B cell (primary cell): Measurements from ENCODE around the gene AMACR. TPM values are rescaled to one million over a fixed set of nuclear protein-coding genes. Genes with fewer than 3 reads are reported as not detected.

Experiments used
- ATAC-seq: fragments of 200-7000 bp; cut with Tn5 transposase; one replicate; pipeline ENCODE4 v1.10.0; 2021; ENCODE audit warnings: low read depth, mild to moderate bottlenecking, moderate number of reproducible peaks, moderate library complexity
- CTCF ChIA-PET: fragments of 350-600 bp; sonication (Branson Sonifier 250); formaldehyde crosslinking; loops from one replicate; lab custom pipeline; 2021; ENCODE audit warnings: antibody characterized with exemption, inconsistent platforms; lab: Charles Lee
- POLR2A ChIA-PET: fragments of 350-600 bp; sonication (Branson Sonifier 250); formaldehyde crosslinking; loops from one replicate; lab custom pipeline; 2021; ENCODE audit warnings: antibody characterized with exemption; lab: Charles Lee
- DNase-seq: peaks from one replicate; pipeline ENCODE4 v3.0.0; 2013
- H2AFZ ChIP-seq: 2 replicates; pipeline ENCODE4 v1.6.1; 2012; ENCODE audit warnings: mild to moderate bottlenecking, low read depth, low read length; ENCODE audit not compliant: insufficient read depth, poor library complexity, severe bottlenecking
- H3K27ac ChIP-seq, 2 donors: 1 replicate in 1 of 2; 2 replicates in 1 of 2; pipeline ENCODE4 v1.5.1; 2012 to 2013; ENCODE audit warnings: low read length in 2 of 2, mild to moderate bottlenecking in 2 of 2, moderate library complexity in 1 of 2
- H3K27me3 ChIP-seq, 4 experiments: fragments of 200-600 bp in 1 of 4; sonication (generic) in 1 of 4; replicated peaks in 1 of 4; 1 replicate in 2 of 4; 2 replicates in 2 of 4; pipeline versions ENCODE4 v1.6.1 to v1.7.0; 2013 to 2016; ENCODE audit warnings: low read length in 3 of 4, mild to moderate bottlenecking in 2 of 4, mixed read lengths in 1 of 4, moderate library complexity in 1 of 4; ENCODE audit not compliant: insufficient read depth in 4 of 4, control insufficient read depth in 3 of 4; ENCODE audit errors: control extremely low read depth in 1 of 4
- H3K36me3 ChIP-seq, 2 experiments: replicated peaks in 1 of 2; 1 replicate in 1 of 2; 2 replicates in 1 of 2; pipeline versions ENCODE4 v1.6.1 to v1.7.1; 2013; ENCODE audit warnings: low read length in 1 of 2; ENCODE audit not compliant: insufficient read depth in 2 of 2, control insufficient read depth in 1 of 2; ENCODE audit errors: control extremely low read depth in 1 of 2, extremely low read depth in 1 of 2
- H3K4me1 ChIP-seq, 2 donors: fragments of 200-600 bp in 1 of 2; sonication (generic) in 1 of 2; 1 replicate in 1 of 2; 2 replicates in 1 of 2; pipeline versions ENCODE4 v1.5.1 to v1.6.1; 2013 to 2017; ENCODE audit warnings: low read length in 2 of 2; ENCODE audit not compliant: control insufficient read depth in 2 of 2, insufficient read depth in 2 of 2
- H3K4me2 ChIP-seq: replicated peaks from 2 replicates; pipeline ENCODE3; 2012; ENCODE audit warnings: mild to moderate bottlenecking, low read depth, low read length; ENCODE audit not compliant: poor library complexity, severe bottlenecking
- H3K4me3 ChIP-seq, 5 experiments: fragments of 200-600 bp in 1 of 5; sonication (generic) in 1 of 5; 1 replicate in 3 of 5; 2 replicates in 2 of 5; pipeline versions ENCODE4 v1.5.1 to v1.7.0; 2011 to 2016; ENCODE audit warnings: low read length in 4 of 5, mild to moderate bottlenecking in 4 of 5, low read depth in 2 of 5, control low read depth in 1 of 5, moderate library complexity in 1 of 5; ENCODE audit not compliant: insufficient read depth in 1 of 5; ENCODE audit errors: control extremely low read depth in 1 of 5, extremely low read depth in 1 of 5
- H3K79me2 ChIP-seq: fragments of 200-600 bp; sonication (generic); one replicate; pipeline ENCODE4 v1.6.0; 2016; ENCODE audit warnings: low read length; ENCODE audit not compliant: control insufficient read depth, insufficient read depth
- H3K9ac ChIP-seq: fragments of 200-600 bp; sonication (generic); 2 replicates; pipeline ENCODE4 v1.6.1; 2017; ENCODE audit warnings: mild to moderate bottlenecking, low read length, moderate library complexity
- H3K9me3 ChIP-seq, 3 donors: one replicate each; pipeline versions ENCODE4 v1.6.1 to v1.7.1; 2013; ENCODE audit warnings: low read length in 2 of 3; ENCODE audit not compliant: control insufficient read depth in 2 of 3, insufficient read depth in 1 of 3; ENCODE audit errors: control extremely low read depth in 1 of 3
- H4K20me1 ChIP-seq: 2 replicates; pipeline ENCODE4 v1.6.0; 2012; ENCODE audit warnings: mild to moderate bottlenecking, low read length; ENCODE audit not compliant: insufficient read depth, control insufficient read depth, poor library complexity, severe bottlenecking
- H3K27ac Mint-ChIP-seq: one replicate; pipeline ENCODE4 v1.8.0; 2021; ENCODE audit warnings: mixed read lengths
- H3K27me3 Mint-ChIP-seq: one replicate; pipeline ENCODE4 v1.8.0; 2021; ENCODE audit warnings: mixed read lengths
- H3K4me1 Mint-ChIP-seq: one replicate; pipeline ENCODE4 v1.8.0; 2021; ENCODE audit warnings: mixed read lengths
- H3K4me3 Mint-ChIP-seq: one replicate; pipeline ENCODE4 v1.8.0; 2021; ENCODE audit warnings: mixed read lengths
- H3K9me3 Mint-ChIP-seq: one replicate; pipeline ENCODE4 v1.8.0; 2022; ENCODE audit warnings: mixed read lengths; ENCODE audit not compliant: insufficient read depth
- CTCF ChIP-seq: fragments of 200-600 bp; IDR thresholded peaks from one replicate; pipeline ENCODE4 v1.8.0; 2022; ENCODE audit warnings: antibody characterized with exemption, mild to moderate bottlenecking
- EZH2 ChIP-seq: IDR thresholded peaks from 2 replicates; pipeline ENCODE4 v1.6.1; 2012; ENCODE audit warnings: borderline replicate concordance, low read depth, mild to moderate bottlenecking, moderate library complexity, low read length; ENCODE audit not compliant: insufficient read depth, poor library complexity, severe bottlenecking
- WGBS: methylation state at CpG from one replicate; pipeline ENCODE4 v1.1.5; 2013; ENCODE audit warnings: missing lambda C conversion rate; ENCODE audit not compliant: insufficient coverage; 5-methylcytosine and 5-hydroxymethylcytosine counted together
- intact Hi-C: fragments of 100-400 bp; cut with micrococcal nuclease; formaldehyde crosslinking; loops from one replicate; pipeline ENCODE4 v1.10.0; 2022
- polyA plus RNA-seq: library from polyadenylated mRNA; depleted of rRNA; stranded (reverse); fragments of >200 nt; gene quantifications from 2 replicates; pipeline ENCODE4 v1.2.3, GENCODE V29; 2012
- total RNA-seq, 2 donors: library from RNA; stranded (reverse); fragments of 120-200 nt in 1 of 2; gene quantifications; 1 replicate in 1 of 2; 2 replicates in 1 of 2; pipeline versions ENCODE4 v1.2.3 to v1.2.4, GENCODE V29; 2013 to 2022

AMACR gene
- total and polyA plus RNA-seq, 2 donors (not counting 1 experiment from before 2014, with no cell fraction given): 2.6 to 5.8 TPM

- H3K79me2 ChIP-seq: no peaks in the 10 kb centered on the region
- peaks cover 3 to 18% of the 10 kb centered on the region in 2 experiments for H3K36me3 ChIP-seq
- ATAC-seq (no peak), DNase-seq (no peak)
- CTCF ChIA-PET: no interaction called here
- H4K20me1 ChIP-seq: no peaks in the 10 kb centered on the region
- H3K27me3 Mint-ChIP-seq: no peaks in the 10 kb centered on the region
- H3K9me3 ChIP-seq: no peaks in the 10 kb centered on the region
- no peaks in the 10 kb centered on the region for H3K4me1 ChIP-seq
- no peaks in the 10 kb centered on the region for H3K9me3 Mint-ChIP-seq
- no peak overlapping the region for H3K27ac Mint-ChIP-seq
- no peak overlapping the region for H3K4me3 ChIP-seq
- TF ChIP-seq CTCF (no peak), EZH2 (no peak)
- intact Hi-C loops: no loop called here
- no peak overlapping the region for H3K4me3 Mint-ChIP-seq
- H3K4me1 Mint-ChIP-seq: no peaks in the 10 kb centered on the region
- POLR2A ChIA-PET: no interaction called here
- no peak overlapping the region for H2AFZ ChIP-seq
- H3K27me3 ChIP-seq: no peaks in the 10 kb centered on the region
- H3K9ac ChIP-seq: no peak overlapping the region
- no peak overlapping the region for H3K4me2 ChIP-seq
- WGBS: 100% methylated on average over 3 of the region's 5 CpGs
- H3K27ac ChIP-seq: no peak overlapping the region
Measured at GRCh38 chr5:34053571-34054399, 45.9 kb upstream of the AMACR start.

GRCh38 chr5:34053133-34053532, 45.3 kb upstream of the AMACR start:
- Histone ChIP-seq H3K27me3 (no peaks in the 10 kb centered on the region), H3K79me2 (no peaks in the 10 kb centered on the region), H4K20me1 (no peaks in the 10 kb centered on the region), H3K9ac (no peak overlapping the region), H3K27ac (no peak overlapping the region), H3K9me3 (no peaks in the 10 kb centered on the region), H3K36me3 (peaks cover 0 to 18% of the 10 kb centered on the region in 2 experiments), H3K4me1 (no peaks in the 10 kb centered on the region), H3K4me2 (no peak overlapping the region), H2AFZ (no peak overlapping the region), H3K4me3 (no peak overlapping the region)
- no peak for DNase-seq
- 89% methylated on average over 1 of the region's 2 CpGs for WGBS
- Mint-ChIP-seq H3K27me3 (no peaks in the 10 kb centered on the region), H3K4me1 (no peaks in the 10 kb centered on the region), H3K4me3 (no peak overlapping the region), H3K9me3 (no peaks in the 10 kb centered on the region), H3K27ac (no peak overlapping the region)
- TF ChIP-seq EZH2 (no peak), CTCF (no peak)
- intact Hi-C loops: no loop called here
- ChIA-PET CTCF (no interaction called here), POLR2A (no interaction called here)
- no peak for ATAC-seq
